Measurements from ENCODE around the gene TFB2M.

Gene TFB2M

GRCh38 chr1:246510147-246511030 lies 55.7 kb downstream of the TFB2M start:
- TF ChIP-seq CTCF (conservative IDR thresholded peaks at IDR 0.05; ENCODE audit: control insufficient read depth, insufficient read depth, low read depth, low read length): no peak

GRCh38 chr1:246508897-246509688 lies 57.0 kb downstream of the TFB2M start:
- DNase-seq (ENCODE audit: low read depth): no peak
- no peak overlapping the region for H3K4me3 ChIP-seq (ENCODE audit: control insufficient read depth, low read depth, low read length)
- TF ChIP-seq CTCF (conservative IDR thresholded peaks at IDR 0.05; ENCODE audit: control insufficient read depth, insufficient read depth, low read depth, low read length): no peak

More at GRCh38 chr1:246510147-246511030, 55.7 kb downstream of the TFB2M start:
- H3K4me3 ChIP-seq (ENCODE audit: control insufficient read depth, low read depth, low read length): no peak overlapping the region
- no peak for DNase-seq (ENCODE audit: low read depth)

- DNase-seq (ENCODE audit: low read depth): peak; percentile 60
- no peak for TF ChIP-seq CTCF (conservative IDR thresholded peaks at IDR 0.05; ENCODE audit: control insufficient read depth, insufficient read depth, low read depth, low read length)
Measured at GRCh38 chr1:246506674-246507481, 59.2 kb downstream of the TFB2M start, which contains the start of gene SMYD3. Gene SMYD3 (minus strand): TSS chr1:246507279.

GRCh38 chr1:246506367-246506673 lies 59.7 kb downstream of the TFB2M start:
- no peak for DNase-seq (ENCODE audit: low read depth)
- H3K4me3 ChIP-seq (ENCODE audit: control insufficient read depth, low read depth, low read length): peak overlapping the region; percentile 85
- TF ChIP-seq CTCF (conservative IDR thresholded peaks at IDR 0.05; ENCODE audit: control insufficient read depth, insufficient read depth, low read depth, low read length): no peak

More at GRCh38 chr1:246506674-246507481, 59.2 kb downstream of the TFB2M start, which contains the start of gene SMYD3:
- peak within 1 kb of the TSS; percentile 85 for H3K4me3 ChIP-seq (ENCODE audit: control insufficient read depth, low read depth, low read length)

- DNase-seq (ENCODE audit: low read depth): peak; percentile 18
- no peak for TF ChIP-seq CTCF (conservative IDR thresholded peaks at IDR 0.05; ENCODE audit: control insufficient read depth, insufficient read depth, low read depth, low read length)
- H3K4me3 ChIP-seq (ENCODE audit: control insufficient read depth, low read depth, low read length): no peak overlapping the region
Measured at GRCh38 chr1:246503341-246503740, 62.7 kb downstream of the TFB2M start.

GRCh38 chr1:246497331-246497915 lies 68.6 kb downstream of the TFB2M start:
- TF ChIP-seq CTCF (conservative IDR thresholded peaks at IDR 0.05; ENCODE audit: control insufficient read depth, insufficient read depth, low read depth, low read length): peak; percentile 66
- DNase-seq (ENCODE audit: low read depth): peak; percentile 83
- H3K4me3 ChIP-seq (ENCODE audit: control insufficient read depth, low read depth, low read length): no peak overlapping the region

Data from fibroblast of mammary gland (primary cell).